GM18873 (cell line): Measurements from ENCODE around the gene PKHD1.

ENCODE experiments used
- ATAC-seq: cut with Tn5 transposase; IDR thresholded peaks from one replicate; pipeline ENCODE4 v1.9.1; 2021; ENCODE audit warnings: mild to moderate bottlenecking, moderate library complexity, moderate number of reproducible peaks; ENCODE audit not compliant: unreplicated experiment, low FRiP score

The PKHD1 gene

DNA sequence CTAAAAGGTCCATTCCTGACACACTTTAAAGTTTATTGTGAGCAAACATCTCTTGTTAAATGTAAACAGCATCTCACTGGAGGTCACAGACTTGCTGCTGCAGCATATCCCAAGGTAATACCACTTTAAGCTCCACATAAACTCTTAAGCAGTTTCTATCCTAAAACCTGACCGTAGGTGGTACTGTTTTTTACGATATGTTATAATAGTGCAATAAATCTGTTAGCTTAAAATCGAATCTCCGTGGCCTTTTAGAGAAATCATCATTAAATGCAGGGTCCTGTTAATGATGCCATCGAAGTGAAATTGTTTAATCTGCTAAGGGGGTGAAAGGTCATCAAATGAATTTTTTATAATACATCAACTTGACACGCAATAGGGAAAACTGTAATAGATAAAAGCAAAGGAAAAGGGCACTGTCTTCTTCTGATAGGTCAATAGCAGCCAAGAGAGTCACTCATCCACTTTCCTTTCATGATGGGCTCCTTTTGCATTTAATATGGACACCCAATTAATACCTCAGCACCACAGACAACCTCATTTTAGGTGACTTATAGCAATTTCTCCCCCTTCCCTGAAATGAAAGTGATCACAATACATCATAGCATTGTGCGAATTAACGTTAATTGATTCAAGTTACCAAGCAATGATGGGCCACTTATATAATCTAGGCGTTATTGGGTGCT is 436.1 kb downstream of the PKHD1 start:
- ATAC-seq = no peak

DNA sequence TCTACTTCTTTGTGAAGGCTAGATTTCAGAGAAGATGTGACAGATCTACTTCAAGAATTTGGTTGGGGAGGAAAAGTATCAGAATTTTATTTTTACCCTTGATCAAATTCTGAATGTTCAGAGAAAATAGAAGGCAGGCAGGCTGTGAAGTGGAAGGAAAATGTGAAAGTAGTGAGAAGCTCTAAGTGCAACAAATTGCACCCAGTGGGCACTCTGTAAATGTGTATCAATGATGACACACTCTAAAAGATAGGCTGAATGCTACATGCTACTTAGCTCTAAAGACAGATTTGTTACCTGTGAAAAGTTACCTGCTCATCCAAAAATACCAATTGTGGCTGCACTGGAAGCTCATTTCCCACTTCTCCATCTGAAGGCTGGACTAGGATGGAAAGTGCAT is 438.6 kb downstream of the PKHD1 start:
- no peak for ATAC-seq

DNA sequence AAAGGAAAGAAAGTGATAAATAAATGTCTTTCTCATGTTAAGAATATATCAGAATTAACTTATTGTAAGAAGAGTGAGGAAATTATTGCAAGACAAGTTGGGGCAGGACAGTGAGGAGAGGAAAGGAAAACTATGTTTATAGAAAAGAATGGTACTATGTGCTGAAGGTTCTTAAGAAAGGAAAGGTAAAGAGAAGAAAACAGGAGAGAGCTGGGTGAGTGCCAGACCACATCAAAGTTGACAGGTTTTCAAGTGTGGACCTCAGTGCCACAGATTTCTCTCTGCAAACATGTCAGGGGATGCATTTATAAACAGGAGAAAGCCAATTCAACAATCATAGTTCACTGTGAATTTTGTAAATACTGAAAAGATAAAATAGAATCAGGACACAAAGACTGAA is 439.2 kb downstream of the PKHD1 start:
- no peak for ATAC-seq

DNA sequence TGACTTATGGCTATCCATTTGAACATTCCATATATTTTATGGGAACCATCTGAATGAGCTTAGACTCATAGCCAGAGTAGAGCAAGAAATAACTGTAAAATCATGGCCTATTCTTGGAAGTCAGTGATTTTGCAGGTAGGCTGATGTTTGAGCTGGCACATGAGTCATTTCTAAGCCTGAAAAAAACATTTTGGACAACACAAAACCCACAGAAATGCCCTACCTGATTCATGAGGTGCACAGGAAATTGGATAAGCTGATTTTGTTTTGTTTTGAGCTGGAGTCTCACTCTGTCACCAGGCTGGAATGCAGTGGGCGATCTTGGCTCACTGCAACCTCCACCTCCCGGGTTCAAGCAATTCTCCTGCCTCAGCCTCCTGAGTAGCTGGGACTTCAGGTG is 443.0 kb downstream of the PKHD1 start:
- no peak for ATAC-seq

DNA sequence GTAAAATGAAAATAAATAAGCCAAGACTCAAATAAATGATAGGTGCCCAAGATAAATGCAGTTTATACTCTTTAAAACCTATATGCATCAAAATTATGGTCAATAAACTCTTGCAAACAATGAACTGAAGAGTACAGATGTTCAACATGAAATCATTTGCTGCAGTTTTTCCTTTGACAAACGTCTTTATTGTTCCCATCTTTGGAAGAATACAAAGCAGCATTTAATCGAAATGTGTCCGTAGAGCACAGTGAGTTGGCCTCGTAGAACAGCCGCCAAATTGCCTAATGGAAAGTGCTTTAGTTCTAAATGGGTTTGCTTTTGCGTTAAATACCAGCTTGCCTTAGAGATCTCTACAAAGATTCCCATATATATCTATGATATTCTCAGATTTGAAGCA is 447.4 kb downstream of the PKHD1 start:
- ATAC-seq = no peak

DNA sequence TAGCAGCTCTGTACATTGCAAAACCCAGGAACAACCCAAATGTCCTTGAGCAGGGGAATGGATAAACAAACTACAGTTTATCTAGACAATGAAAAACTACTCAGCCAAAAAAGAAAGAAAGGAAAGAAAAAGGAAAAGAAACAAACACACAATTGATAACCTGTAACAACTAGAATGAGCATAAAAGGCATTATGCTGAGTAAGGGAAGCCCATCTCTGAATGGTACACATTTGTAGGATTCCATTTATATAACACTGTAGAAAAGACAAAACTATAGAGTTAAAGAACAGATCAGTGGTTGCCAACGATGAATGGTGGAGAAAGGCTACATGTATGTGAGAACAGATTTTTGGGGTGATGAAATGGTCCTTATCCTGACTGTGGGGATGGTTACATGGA is 454.0 kb downstream of the PKHD1 start:
- ATAC-seq = no peak

DNA sequence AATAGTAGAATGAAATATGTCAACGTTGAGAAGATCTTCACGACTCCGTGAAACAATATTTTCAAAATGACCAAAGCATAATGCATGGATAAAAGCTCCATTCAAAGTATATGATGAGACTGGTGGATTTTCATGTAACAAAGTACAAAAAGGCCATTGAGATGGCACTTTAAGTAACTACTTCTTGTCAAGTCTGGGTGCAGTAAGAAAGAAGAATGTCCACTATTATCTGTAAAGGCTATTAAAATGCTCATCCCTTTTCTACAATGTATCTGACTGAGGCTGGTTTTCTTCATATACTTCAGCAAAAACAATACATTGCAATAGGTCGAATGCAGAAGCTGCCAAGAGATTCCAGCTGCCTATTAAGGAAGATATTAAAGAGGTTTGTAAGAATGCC is 457.4 kb downstream of the PKHD1 start:
- ATAC-seq = no peak

DNA sequence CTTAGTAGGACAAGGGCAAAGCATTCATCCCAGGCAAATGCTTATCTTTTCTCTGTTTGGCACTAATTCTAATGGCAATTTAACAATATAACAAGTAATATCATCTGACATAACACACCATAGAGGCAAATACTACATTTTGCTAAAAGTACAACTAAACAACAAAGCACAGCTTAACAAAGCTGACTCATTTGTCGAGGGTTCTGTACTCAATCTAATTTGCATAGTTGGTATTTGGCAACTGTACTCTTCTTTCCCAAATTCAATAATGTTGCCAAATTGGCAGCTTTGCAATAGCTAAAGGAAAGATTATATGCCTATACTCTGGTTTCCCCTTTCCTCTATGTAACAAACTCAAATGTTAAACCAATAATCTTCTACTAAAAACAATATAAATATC is 461.0 kb downstream of the PKHD1 start:
- ATAC-seq = no peak

DNA sequence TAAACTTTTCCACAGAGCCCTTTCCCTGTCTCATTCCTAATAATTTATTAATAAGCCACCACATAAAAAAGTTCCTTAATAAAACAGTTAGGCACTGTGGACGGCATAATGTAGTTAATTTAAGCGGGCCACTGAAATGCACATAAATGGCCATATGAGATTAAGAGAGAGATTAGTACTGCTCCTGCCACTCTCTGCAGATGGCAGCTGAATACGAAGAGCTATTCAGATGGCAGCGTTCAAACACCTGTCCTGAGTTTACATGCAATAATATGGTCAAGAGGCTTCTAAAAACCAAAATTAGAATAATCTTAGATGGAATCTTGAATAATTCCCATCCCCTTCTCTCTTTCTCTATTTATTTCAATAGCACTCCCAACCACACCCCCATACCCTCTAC is 461.8 kb downstream of the PKHD1 start:
- no peak for ATAC-seq

DNA sequence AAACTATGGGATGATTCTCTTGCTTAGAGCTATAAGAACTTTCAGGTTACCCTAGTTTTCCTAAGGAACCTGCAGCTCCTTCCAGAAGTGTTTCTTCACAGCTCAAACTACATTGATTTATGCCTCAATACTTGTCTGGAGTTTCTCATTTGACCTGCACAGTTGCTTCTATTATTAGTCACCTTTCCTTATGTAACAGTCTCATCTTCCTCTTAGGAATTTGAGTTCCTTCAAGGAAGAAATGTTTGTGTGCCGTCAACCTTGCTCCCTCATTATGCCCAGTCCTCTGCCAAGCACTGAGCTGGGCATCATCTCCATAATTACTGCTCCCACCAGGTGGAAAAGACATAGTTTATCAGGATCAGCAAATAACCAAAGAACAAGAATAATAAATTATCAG is 466.4 kb downstream of the PKHD1 start:
- ATAC-seq = no peak

DNA sequence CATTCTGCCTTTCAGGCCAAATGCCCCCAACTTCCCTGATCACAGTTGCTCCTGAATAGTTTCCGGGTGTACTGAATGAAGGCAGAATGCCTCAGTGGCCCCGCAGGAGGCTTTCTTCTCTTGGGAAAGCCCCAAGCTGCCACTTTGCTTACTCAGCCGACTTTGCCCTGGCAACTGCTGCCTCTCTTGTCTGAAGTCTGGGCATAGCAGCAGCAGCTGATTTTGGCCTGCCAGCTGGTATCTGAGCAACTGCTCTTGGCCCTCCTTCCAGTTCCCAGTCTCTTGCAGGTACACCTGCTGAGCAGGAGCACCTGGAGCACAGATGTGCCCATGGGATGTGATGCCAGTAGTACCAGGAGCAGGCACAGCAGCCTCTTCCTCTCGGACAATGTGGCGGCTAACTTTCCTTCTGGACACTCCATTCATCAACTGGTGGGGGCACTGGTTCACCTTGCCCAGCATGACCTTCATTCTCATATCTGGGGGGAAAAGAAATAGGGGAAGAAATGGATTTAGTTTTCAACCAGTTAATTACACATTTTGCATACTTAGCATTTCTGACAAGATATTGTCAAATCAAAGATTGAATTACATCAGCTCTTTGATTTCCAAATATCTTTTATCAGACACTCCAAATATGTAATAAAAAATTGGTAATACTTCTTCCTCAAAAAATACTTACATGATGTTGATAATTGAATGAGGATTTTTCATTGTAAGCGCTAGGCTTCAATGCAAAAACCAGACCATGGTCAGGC is 468.2 kb downstream of the PKHD1 start:
- no peak for ATAC-seq

DNA sequence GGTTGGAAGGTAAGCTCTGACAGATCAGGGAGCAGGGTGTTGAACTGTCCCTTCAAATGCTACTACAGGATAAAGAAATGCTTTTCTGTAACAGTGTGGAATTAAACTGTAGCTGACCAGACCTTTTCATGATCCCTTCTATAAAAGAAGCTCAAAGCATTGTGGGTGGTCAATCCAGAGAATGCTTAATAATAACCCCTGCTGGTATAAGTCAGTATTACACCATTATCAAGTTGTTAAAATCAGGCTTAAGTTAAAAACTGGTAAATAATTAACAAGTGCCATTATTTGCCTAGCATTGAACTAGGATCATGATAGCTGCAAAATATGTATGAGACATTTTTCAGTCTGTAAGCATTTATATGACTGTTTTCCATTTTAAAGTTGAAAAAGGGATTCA is 468.9 kb downstream of the PKHD1 start:
- no peak for ATAC-seq

DNA sequence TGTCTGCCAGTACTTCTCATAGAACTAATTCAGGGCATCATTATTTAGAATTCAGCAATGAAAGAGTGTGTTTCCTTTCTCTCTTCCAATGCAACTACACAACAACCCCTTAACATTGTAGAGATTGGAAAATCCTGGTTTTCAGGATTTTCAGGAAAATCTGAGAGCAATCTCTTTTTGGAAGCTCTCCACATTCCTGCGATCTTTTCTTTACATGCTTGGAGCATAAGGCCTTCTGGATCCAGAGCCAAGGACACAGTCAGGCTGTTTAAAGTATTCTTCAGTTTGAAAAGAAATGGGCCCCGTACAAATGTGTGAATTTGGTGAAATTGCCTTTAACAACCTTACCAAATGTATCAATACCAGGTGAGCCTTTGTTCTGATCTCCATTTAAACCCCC is 469.7 kb downstream of the PKHD1 start:
- ATAC-seq = no peak

DNA sequence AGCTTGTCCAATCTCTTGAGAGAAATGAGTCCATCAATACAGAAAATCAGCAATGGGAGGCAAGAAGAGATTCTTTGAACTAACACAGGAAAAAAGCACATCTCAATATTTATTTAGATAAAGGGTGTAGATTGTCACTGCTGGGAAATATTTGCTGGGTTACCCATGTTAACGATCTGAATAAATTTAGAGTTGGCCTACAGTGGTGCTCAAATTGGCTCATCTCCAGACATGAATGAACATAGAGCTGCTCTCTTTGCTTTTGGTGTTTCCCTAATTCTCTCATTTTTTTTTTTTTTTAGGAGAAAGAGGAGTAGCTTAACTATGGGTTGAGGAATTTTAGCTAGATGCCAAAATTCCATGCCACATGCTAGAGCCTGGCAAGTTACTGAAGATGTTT is 471.2 kb downstream of the PKHD1 start:
- no peak for ATAC-seq

DNA sequence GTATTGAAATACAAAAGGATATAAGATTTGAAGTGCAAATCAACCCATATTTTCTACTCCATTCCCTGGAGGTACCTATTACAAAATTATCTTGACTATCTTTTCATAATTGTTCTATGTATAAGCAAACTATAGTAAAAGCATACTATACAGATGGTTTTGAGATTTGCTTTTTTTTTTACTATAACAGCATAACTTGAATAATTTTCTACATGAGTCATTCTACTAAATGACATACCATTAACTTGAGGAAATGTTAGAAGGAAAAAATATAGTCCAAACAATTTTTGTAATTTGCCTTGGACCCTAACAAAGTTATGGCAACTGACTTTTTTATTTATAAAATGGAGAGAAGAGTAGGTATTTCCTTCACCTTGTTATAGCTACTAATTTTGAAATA is 472.7 kb downstream of the PKHD1 start:
- ATAC-seq = no peak

DNA sequence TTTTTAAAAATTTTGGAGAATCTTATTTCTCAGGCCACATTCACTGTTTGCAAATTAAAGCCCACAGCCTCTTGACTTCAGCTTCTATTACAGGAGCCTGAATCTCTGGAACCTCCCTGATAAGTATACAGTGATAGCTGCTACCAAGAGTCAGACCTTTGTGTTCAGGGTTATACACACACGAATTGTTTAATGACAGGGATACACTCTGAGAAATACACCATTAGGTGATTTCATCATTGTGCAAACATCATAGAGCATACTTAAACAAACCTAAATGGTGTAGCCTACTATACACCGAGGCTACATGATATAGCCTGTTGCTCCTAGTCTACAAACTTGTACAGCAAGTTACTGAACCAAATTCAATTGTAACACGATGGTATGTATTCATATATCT is 473.9 kb downstream of the PKHD1 start:
- no peak for ATAC-seq

DNA sequence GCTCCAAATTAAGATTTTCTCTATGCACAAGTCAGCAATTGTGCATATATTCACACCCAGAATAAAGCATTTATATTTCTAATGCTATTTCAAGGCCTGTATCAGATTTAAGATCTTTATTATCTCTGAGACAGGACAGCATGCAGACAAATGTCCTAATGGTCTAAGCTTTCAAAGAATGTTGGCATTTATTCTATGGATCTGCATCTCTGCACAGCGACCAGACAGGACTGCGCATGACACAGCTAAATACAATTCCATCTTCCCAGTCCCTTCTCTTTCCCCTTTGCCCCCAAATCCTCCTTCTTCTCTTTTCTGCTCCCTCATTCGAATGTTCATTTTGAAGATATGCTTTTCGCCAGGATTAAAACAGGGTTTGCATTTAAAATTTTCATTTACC is 478.5 kb downstream of the PKHD1 start:
- ATAC-seq = no peak

DNA sequence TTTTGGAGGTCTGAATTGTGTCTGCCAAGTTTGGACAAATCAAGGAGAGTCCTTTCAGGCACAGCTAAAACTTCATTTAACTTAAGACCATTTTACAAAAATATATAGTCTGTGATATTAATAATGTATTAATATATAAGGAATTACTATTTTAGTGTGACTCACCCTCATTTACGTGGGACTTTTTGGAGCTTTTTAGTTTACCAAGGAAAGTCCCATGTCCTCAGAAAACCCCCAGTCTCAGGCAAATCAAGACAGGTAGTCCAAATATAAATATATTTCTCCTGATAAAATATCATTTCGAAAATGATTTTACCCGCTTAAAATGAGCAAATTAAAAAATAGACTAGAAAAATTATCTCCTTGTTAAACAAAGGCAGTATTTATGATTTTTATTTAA is 479.0 kb downstream of the PKHD1 start:
- ATAC-seq = no peak

DNA sequence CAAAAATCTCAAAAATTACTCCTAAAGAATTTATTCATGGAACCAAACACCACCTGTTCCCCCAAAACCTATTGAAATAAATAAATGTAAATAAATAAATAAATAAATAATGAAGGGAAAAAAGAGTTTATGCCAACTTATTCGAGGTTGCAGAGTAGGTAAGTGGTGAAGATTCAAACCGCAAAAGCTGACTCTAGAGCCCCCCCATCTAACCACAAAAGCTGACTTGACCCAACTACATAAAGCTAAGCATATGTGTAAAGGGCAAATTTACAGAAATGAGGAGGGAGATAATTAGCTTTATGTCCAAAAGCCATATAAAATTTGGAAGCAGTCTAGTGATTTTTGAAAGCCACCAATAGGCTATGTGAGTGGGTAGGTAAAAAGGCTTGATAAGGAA is 486.9 kb downstream of the PKHD1 start:
- no peak for ATAC-seq

DNA sequence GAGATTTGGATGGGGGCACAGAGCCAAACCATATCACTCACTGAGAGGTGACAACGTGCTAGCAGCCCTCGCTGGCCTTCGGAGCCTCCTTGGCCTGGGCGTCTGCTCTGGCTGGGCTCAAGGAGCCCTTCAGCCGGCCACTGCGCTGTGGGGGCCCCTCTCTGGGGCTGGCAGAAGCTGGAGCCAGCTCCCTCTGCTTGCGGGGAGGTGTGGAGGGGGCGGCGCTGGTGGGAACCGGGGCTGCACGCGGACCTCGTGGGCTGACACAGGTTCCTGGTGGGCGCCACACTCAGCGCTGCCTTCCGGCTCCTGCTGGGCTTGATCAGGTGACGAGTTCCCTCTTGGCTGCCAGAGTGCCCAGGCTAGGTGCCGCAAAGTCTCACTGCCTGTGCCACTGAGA is 489.2 kb downstream of the PKHD1 start:
- ATAC-seq = no peak

DNA sequence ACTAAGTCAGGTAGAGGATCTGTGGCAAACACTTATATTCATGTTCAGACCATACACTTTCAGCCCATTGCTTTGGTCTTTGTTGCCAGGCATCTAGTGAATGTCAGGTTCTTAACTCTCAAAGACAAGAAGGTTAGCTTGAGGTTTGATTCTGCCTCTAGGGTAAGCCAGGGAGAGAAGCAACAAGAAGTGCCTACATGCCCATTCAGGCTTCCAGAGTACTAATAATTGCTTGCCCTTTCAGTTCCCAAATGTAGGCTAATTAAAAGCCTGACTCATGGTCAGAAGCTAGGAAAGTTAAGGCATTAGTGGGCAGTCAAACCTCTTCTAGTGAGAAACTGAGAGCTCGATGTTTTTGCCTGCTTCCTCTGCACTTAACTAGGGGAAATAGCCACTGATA is 492.4 kb downstream of the PKHD1 start:
- no peak for ATAC-seq

DNA sequence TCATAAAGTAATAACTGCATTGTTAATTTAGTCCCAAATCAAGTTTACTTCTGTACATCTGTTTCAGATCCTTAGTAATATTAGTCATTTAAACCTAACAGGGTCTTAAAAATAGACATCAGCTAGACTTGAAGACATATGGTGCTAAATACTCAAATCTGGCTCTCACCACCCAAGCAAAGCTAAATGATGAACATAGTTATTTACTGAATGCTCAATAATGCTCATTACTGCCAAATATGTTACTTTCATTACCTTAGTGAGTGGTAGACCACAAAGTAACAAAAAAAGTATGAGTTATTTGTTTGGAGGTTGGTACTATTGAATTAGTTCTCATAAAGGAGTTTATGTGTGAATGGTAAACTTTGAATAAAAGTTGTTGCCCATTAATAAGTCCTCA is 502.1 kb downstream of the PKHD1 start:
- ATAC-seq = no peak
